Stimulated activated naive CD8-positive, alpha-beta T cell treated with anti-CD3 and anti-CD28 coated beads, Interleukin-15, Interleukin-2, amounts not matched to agents 100 U/mL and 50 U/mL, for 24 hours (primary cell): ENCODE measurements around the gene ARHGAP6.
"Not testable (repeated sequence)": the region's sequence is repeated elsewhere in the genome, so short reads cannot be mapped to it uniquely, and the experiment has no call there.

ENCODE experiments used
- ATAC-seq: fragments of 150-1000 bp; cut with Tn5 transposase; one replicate; pipeline ENCODE4 v1.10.0; 2021
- DNase-seq: peaks from one replicate; pipeline ENCODE4 v3.0.0; 2021

Gene ARHGAP6

DNA sequence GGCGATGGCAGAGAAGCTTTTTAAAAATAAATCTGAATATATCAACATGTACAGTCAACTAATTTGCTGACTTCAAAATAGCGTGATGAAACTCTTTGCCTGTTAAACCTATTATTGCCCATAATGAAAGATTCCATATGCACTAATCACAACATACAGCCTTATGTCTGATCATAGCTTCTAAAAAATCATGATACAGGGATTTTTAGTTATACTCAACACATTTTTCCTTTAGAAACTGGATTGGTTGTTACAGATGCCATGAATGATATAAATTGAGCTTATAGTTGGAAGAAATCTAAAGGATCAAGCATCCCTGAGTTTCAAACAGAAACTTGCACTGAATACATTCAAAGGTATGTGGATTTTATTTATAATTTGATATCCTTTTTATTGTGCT, 372.6 kb downstream of the ARHGAP6 start, which contains the start of gene AMELX:
Gene AMELX, plus strand, starts transcription at position 301 of the 400 bp plus-strand sequence. CDS start 1,376 bp downstream, outside the sequence.
- ATAC-seq (no peak), DNase-seq (no peak)

DNA sequence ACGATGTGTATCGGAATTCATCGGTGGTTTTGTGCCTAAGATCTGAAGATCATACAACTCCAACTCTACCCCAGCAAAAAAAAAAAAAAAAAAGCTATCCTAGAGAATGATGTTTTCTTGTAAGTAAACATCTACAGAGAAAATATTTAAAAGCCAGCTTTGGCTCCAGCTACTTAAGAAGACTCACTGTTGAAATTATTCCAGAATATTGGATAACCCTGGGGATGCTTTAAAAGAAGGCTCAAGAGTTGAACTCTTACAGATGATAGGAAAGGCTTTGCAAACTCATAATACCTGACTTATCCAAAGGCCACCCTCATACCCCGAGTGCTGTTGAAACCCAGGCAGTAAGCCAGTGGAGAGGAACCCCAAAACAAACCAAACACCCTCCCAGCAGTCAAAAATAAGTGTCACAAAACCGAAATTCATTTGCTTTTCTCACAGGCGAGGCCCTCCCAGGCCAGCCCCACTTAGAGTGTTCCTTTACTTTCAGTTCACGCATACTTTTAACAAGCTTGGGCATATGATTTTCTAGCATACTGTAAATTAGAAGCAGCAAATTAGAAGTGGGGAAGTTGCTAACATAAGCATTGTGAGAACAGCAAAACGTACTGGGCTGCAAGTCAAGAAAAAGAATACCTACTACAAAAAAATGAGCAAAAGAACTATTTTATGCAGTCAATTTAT, 375.2 kb downstream of the ARHGAP6 start:
- DNase-seq (no peak), ATAC-seq (no peak)

DNA sequence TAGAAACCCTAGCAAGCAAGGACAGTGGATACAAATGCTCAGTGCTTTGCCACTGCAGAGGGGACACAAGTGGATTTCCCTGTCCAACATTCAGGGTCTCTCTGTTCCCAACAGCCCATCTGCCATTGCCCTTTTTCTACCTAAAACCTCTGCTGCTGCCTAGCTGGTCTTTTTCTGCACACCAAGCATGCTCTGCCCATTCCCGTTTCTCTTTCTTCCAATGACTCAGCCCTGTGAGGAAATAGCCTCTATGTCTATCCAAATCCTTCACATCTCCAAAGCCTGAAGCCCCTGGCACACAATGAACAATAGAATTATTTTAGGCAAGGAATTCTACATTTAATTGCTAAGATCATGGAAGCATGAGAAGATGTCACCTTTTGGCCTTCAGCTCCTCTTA, 378.2 kb downstream of the ARHGAP6 start:
- DNase-seq: no peak
- ATAC-seq: no peak

DNA sequence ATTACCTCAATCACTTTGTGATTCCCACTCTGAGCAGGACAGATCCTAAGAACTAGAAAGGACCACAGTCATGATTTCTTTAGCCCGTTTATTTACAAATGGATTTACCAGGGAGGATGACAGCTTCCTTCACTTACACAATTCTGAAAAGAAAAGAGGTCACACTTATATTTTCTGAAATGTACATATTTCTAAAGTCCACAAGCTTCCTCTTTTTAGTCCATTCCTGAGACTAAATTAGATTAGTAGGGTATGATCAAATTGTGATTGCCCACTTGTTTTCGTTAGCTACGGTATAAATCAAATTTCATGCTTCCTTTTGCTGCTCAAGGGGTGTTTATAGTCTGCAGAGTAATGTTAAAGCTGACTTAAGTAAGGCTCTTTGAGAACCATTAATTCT, 380.1 kb downstream of the ARHGAP6 start:
- no peak for ATAC-seq
- DNase-seq: no peak

DNA sequence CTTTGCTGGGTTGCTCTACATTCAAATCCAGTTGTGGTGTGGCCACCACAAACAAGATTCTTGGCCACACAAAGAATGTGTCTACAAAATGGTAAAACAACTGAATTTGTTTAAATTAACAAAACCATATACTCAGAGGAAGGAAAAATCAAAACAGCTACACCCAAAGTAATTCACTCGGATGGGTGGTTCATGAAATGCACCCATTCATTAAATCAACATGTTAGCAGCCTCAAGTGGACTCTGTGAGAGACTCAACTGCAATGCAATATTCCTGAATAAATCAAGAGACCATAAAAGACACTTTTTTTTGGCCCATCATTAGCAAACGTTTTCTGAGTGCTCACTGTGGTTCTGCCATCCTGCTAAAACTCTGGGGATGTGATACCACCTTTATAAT, 383.7 kb downstream of the ARHGAP6 start:
- DNase-seq (no peak), ATAC-seq (no peak)

DNA sequence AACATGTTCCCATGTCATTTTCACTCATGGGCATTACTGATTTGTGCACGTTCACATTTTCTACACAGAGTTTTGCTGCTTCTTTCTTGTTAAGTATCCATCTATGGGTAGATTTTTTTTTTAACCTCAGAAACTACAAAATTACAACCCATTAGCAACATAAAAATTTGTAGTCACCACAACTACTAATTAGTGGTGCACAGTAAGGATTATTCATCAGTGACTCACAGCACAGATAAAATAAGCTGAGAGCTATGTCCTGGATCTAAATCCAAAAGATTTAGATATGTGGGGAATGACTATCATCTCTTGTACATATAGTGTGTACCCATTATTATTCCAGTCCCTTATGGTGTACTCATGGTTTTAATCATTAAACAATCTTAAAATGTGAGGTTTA, 392.2 kb downstream of the ARHGAP6 start:
- DNase-seq (no peak), ATAC-seq (no peak)

DNA sequence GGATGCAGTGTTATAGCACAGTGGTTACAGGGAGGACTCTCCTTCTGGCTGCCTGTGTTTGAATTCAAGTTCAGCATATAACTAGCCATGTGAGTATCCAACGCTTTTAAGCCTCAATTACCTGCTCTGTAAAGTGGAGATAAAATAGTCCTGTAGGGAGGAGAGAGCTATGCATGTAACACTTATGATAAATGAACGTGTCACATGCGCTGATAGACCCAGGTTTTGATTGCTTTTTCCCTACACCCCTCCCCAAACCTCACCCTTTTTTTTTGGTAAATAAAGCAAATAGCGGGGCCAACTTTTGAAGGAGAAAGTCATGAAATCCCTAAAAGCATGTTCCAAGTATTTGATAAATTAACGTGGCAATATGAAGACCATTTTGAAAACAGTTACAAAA, 392.9 kb downstream of the ARHGAP6 start:
- no peak for DNase-seq
- ATAC-seq: no peak

DNA sequence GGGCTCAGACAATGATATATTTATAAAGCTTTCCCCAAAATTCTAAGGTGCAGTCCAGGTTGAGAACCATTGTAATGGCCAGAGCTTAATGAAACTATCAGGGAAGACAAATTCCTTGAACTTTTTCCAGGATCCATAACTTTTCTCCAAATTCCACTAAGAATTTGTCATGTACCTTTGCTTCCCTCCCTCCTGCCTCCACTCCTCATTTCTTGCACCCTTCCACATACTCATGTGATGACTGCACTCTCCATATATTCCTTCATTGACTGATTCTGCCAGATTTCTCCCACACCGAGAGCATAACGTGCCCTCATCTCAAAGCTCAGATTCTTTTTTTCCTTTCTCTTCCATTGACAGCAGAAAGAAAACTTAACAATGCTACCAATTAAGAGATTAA, 393.4 kb downstream of the ARHGAP6 start:
- ATAC-seq (no peak), DNase-seq (no peak)

DNA sequence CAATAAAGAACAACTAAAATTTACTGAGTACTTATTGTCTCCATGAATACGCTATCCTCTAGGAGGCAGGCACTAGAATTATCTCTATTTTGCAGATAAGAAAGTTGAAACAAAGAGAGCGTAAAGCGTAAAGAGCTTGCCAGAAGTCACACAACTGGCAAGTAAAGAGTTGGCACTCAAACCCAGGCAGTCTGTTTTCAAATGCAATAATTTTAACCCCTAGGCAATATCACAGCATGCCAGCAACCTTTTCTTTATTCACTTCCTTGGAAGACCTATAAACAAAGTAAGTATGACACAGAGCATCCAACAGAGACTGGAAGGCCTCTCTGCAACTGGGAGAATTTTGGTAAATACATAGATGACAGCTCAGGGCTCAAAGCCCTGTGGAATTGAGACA, 395.7 kb downstream of the ARHGAP6 start:
- ATAC-seq: no peak

DNA sequence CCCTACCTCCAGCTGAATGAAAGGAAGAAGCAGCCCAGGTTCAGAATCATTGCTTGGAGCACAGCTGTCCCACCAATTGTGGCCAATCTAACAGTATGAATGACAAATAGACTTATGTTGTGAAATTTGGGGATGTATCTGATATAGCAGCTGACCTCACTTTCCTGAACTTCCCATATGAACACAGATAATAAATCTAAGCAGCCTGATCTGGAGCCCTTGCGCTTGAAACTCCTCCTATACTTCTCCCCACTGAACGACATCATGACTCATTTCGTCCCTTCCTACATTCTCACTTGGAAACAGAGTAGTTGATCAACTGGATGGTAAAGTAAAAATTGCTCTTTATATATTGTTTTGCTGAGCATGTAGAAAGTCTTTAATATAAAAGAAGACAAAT, 396.7 kb downstream of the ARHGAP6 start:
- no peak for DNase-seq

More for the DNA sequence above, 395.7 kb downstream of the ARHGAP6 start:
- no peak for DNase-seq

DNA sequence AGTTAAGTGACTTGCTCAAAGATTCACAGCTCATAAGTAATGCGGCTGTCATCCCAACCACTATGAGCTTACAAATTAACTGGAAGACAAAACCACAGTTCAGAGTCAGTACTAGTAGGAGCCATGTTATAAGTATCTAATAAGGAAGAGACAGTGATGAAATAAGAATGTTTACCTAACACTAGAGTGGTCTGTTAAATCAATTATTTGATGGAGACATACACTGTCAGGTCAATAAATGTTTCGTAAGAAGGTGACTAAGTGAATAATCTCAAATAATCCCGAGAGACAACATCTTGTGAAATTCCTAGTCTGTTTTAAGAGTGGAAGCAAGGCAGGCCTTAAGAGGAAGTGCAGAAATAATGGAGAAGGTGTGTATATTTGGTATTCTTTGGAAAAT, 398.3 kb downstream of the ARHGAP6 start:
- no peak for DNase-seq
- no peak for ATAC-seq

More for the DNA sequence above, 396.7 kb downstream of the ARHGAP6 start:
- ATAC-seq: no peak

DNA sequence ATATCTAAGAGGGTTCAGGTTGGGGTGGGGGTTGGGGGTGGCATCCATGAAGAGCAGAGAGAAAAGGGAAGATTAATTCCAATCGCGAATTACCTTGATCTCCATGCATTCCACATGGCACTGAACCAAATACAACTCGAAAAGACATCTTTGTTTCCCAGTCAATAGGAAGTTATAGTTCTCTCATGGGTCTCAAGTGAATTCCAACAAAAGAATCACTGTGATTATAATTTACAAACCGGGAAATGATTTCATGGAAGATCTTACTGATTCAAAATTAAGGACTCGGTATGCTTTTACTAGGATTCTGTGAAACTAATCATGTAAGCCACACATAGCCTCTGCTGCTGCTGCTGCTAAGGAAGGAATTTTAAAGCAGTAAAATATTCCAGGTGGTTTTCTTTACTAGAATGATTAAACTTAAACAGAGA, 399.1 kb downstream of the ARHGAP6 start:
- DNase-seq (no peak), ATAC-seq (no peak)

DNA sequence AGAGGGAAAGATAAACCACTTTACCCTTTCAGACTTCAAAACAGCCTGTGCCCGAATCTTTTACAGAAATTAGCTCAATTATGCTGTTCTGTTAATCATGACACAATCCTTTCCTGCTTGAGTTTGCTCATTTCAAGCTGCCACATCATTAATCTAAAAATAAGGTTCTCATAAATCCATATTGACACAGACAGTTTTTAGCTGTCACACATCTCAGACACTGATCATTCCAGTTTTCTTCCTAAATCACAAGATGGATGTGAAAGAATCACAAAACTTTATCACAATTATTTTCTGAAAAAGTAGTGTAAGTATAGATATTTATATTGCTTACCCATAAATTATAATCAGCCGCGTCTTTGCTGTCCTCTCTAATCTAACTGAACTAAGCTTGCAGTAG, 400.4 kb downstream of the ARHGAP6 start:
- ATAC-seq: no peak
- no peak for DNase-seq

DNA sequence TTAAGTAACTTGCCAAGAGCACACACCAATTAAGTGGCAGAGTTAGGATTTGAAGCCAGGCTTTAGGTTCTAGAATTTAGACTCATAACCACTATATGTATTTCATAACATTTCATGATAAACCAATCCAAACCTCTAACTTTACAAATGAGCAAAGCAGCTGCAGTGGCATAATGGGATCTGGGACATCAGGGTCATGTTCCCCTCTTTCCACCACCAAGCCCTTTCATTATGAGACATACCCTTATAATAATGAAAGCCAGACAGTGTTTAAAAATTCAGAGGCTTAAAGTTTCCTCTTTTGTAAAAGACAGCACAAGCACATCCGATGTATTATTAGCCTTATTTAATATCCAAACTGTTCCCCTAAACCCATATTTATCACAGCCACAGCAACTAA, 400.8 kb downstream of the ARHGAP6 start:
- ATAC-seq: no peak

DNA sequence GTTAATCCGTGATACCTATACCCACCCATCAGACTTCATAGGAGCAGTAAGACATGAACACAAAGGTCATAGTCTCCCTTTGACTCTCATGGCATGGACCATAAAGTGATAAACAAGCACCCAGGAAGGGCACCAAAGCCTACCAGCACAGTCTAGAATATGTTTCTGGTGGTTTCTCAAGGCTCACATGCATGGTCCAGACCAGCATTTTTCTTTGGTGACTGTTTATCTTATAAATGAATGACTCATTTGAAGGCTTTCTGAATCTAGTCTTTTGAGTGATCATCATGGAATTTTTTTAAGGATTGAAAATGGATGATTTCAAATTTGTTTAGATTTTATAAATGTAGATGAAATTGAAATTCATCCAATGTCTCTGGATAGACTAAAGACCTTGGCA, 404.5 kb downstream of the ARHGAP6 start:
- ATAC-seq: no peak
- no peak for DNase-seq

More for the DNA sequence above, 400.8 kb downstream of the ARHGAP6 start:
- DNase-seq: no peak

DNA sequence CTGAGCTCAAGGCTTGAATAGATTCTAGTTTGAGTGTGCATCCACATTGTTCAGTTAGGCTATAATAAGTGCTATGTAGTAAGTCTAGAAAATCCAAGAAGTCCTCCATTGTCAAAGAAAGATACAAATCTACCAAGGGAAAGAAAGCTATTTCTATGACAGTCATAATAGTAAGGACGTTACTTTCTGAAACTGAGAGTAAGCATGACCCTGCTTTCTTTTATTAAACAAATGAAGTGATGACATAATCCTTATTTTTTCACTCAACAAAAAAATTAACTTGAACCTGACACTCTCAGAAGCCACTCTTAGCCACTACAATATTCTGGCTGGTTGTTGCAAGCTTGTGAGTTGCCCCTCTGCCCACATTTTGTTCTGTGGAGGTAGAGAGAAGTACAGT, 406.3 kb downstream of the ARHGAP6 start:
- DNase-seq (no peak), ATAC-seq (no peak)

DNA sequence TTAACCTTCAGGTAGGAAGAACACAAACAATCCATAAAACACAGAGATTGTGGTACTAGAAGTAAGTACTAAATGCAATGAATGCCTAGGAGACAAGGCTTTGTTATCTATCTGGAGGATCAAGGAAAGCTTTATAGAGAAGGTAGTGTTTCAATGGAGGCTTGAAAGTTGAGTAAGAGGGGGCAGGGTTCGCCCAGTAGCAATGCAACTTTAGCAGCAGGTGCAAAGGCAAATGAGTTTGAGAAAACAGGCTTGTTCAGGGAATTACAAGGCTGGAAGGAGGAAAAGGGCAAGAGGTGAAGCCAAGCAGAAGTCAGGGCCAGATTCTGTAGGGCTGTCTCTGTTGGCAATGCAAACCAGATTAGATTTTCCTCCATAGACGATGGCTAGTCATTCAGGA, 408.0 kb downstream of the ARHGAP6 start:
- DNase-seq (no peak), ATAC-seq (no peak)

DNA sequence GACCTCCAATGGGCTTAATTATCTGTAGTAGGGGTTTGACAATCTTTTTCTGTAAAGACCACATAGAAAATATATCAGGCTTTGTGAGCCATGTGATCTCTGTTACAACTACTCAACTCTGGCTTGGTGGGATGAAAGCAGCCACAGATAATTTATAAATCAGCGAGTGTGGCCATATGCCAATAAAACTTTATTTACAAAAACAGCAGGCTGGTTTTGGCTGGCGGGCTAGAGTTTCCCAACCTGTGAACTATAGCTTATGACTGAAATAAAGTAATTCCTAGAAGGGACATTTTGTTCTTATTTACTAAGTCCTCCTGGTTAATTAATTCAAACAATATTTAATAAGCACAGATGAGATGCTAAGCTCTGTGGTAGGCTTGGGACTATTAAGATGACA, 408.4 kb downstream of the ARHGAP6 start:
- ATAC-seq: no peak

DNA sequence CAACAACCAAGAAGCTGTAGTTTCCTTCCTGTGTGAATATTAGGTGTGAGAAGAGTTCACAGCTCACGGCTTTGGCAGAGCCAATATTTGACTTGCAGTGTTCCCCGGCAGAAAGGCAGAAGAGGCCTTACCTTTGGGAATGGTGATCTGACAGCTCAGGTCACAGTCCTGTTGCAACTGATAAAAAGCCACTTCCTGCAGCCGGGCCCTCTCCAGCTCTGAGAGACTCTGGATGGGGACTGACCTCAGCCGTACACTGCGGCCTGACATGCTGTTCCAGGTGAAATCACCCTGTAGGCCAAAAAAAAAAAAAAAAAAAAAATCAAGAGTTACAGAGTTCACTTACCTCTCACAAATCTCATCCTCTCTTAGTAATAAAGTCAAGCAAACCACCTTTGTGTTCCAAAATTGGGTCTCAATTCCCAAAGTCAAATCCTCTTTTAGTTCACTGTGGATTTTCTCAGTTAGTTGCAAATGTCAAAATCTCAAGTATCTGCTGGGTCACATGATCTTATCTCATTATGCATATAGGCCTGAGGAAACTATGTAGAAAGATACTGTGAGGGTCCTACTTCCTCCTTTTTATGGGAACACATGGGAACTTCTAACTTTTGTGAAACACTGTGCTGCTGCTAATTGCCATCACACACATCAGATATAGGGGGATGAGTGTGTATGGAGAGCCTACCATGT, 411.2 kb downstream of the ARHGAP6 start:
- DNase-seq (no peak), ATAC-seq (no peak)

More for the DNA sequence above, 408.4 kb downstream of the ARHGAP6 start:
- DNase-seq: no peak

DNA sequence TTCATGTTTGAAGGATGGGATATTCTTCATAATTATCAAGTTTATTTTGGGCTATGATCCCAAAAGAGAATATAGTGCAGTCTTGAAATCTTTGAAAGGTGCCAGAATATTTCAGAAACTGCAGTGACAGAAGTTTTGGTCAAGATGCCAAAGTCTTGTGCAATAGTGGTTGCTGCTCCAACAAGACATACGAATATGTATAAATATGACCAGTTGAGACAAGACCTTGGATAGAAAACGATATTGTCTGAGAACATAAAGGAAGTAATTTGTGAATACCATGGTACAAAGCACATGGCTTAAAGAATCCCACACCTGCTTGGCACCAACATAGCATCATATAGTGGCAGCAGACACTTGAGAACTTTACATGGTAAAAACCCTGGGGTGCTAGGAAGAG, 421.1 kb downstream of the ARHGAP6 start:
- ATAC-seq (no peak), DNase-seq (no peak)

DNA sequence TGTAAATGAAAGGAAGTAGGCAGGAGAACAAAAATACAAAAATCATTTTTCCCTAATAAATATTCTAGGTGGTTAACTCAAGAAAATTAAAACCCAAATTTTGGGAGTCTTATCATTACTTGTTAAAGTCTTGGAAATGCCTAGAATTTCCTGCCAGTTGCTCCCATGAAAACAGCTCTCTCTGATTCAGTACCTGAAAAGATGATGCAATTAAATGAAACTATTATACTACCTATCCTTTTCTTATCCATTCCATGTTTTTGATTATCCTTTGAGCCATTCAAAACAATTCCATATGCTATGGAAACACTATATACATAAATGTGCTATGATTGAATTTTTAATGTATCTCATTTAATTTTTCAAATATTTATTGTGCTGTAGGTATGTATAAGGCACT, 423.0 kb downstream of the ARHGAP6 start:
- ATAC-seq (no peak), DNase-seq (no peak)

DNA sequence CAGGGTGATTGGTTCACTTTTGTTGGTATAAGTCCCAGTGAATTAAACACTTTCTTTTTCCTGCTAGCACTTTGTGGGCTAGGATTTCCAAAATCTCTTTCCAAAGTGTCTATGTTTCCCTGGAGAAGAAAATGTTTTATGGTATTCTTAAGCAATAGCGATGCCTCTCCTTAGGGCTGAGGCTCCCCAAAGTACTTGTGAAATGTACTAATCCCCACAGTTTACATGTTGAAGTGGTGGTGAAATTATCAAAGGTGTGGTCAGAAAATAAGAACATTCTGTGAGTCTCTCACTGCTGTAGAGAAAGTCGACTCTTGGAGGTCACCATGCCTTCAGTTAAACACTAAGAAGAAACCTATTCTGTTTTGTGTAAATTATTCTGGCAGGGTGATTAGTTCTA, 424.0 kb downstream of the ARHGAP6 start:
- ATAC-seq (no peak), DNase-seq (no peak)

DNA sequence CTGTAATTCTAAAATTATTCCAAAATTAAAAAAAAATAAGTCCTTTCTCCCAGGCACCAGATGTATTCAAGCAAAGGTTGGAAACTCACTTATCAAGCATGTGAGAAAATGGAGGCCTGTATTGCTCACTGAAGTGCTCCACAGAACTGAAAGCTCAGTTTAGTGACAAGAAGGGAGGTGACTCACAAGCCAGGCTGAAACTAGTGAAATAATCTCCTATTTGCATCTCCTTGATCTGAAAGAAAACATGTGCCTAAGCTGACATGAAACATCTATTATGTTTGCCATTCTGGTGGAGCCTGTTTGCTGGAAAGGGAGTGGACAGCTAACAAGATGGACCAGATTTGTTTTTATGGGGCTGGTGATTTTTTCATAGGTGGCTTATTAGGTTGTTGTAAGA, 426.5 kb downstream of the ARHGAP6 start:
- no peak for DNase-seq
- ATAC-seq: no peak

DNA sequence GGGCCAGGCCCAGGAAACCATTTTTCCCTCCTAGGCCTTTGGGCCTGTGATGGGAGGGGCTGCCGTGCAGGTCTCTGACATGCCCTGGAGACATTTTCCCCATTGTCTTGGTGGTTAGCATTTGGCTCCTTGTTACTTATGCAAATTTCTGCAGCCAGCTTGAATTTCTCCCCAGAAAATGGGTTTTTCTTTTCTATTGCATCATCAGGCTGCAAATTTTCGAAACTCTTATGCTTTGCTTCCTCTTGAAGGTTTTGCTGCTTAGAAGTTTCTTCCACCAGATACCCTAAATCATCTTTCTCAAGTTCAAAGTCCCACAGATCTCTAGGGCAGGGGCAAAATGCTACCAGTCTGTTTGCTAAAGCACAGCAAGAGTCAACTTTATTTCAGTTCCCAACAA, 430.3 kb downstream of the ARHGAP6 start:
- ATAC-seq, DNase-seq: not testable (repeated sequence)
